Liver (tissue), 9 donors: Measurements from ENCODE around the gene CS. TPM values are rescaled to one million over a fixed set of nuclear protein-coding genes. Genes with fewer than 3 reads are reported as not detected.

Source experiments
- DNase-seq: peaks from one replicate; pipeline ENCODE4 v3.0.0-alpha.2; 2017; ENCODE audit warnings: low spot score
- H3K27ac ChIP-seq, 2 donors: one replicate each; pipeline ENCODE4 v1.7.0; 2013; ENCODE audit warnings: inconsistent platforms in 2 of 2, low read length in 2 of 2, control low read depth in 1 of 2, low read depth in 1 of 2, mild to moderate bottlenecking in 1 of 2
- H3K27me3 ChIP-seq, 4 donors: one replicate each; pipeline versions ENCODE4 v1.6.1 to v1.7.0; 2013; ENCODE audit warnings: low read length in 3 of 4, inconsistent platforms in 1 of 4, mild to moderate bottlenecking in 1 of 4, moderate library complexity in 1 of 4; ENCODE audit not compliant: control insufficient read depth in 4 of 4, insufficient read depth in 4 of 4
- H3K36me3 ChIP-seq, 4 donors: one replicate each; pipeline versions ENCODE4 v1.6.1 to v1.7.0; 2013; ENCODE audit warnings: low read length in 3 of 4, mild to moderate bottlenecking in 3 of 4, low read depth in 1 of 4, moderate library complexity in 1 of 4; ENCODE audit not compliant: control insufficient read depth in 4 of 4, insufficient read depth in 3 of 4
- H3K4me1 ChIP-seq, 4 donors: one replicate each; pipeline versions ENCODE4 v1.6.1 to v1.7.0; 2013; ENCODE audit warnings: low read length in 3 of 4, mild to moderate bottlenecking in 3 of 4, moderate library complexity in 1 of 4; ENCODE audit not compliant: control insufficient read depth in 4 of 4, insufficient read depth in 4 of 4
- H3K4me3 ChIP-seq, 3 donors: one replicate each; pipeline versions ENCODE4 v1.6.1 to v1.7.0; 2013; ENCODE audit warnings: low read length in 3 of 3, control low read depth in 1 of 3, low read depth in 1 of 3, mild to moderate bottlenecking in 1 of 3
- H3K9ac ChIP-seq, 2 donors: one replicate each; pipeline ENCODE4 v1.7.0; 2013; ENCODE audit warnings: low read length in 2 of 2, mild to moderate bottlenecking in 2 of 2, moderate library complexity in 2 of 2, control low read depth in 1 of 2, low read depth in 1 of 2
- H3K9me3 ChIP-seq, 4 donors: one replicate each; pipeline versions ENCODE4 v1.6.1 to v1.7.0; 2013; ENCODE audit warnings: low read length in 3 of 4; ENCODE audit not compliant: control insufficient read depth in 4 of 4
- CTCF ChIP-seq: fragments of 150-350 bp; IDR thresholded peaks from 2 replicates; pipeline ENCODE4 v1.5.1; 2017; ENCODE audit warnings: improper control_type of control experiment, low read depth, low read length; ENCODE audit not compliant: missing input control
- EGR1 ChIP-seq, 2 donors: IDR thresholded peaks; 2 replicates each; pipeline ENCODE4 v1.6.1; 2016 to 2018; ENCODE audit warnings: antibody characterized with exemption in 2 of 2, low read depth in 2 of 2
- FOXA1 ChIP-seq: IDR thresholded peaks from 2 replicates; pipeline ENCODE4 v1.6.1; 2016; ENCODE audit warnings: antibody characterized with exemption
- FOXA2 ChIP-seq: IDR thresholded peaks from 2 replicates; pipeline ENCODE4 v1.6.1; 2016; ENCODE audit warnings: antibody characterized with exemption
- GABPA ChIP-seq, 2 donors: IDR thresholded peaks in 1 of 2; conservative IDR thresholded peaks in 1 of 2; 2 replicates each; pipeline ENCODE4 v1.6.1; 2016; ENCODE audit warnings: antibody characterized with exemption in 2 of 2, mild to moderate bottlenecking in 1 of 2, moderate library complexity in 1 of 2
- HNF4A ChIP-seq, 2 donors: conservative IDR thresholded peaks; 2 replicates each; pipeline ENCODE4 v1.6.1; 2016; ENCODE audit warnings: antibody characterized with exemption in 2 of 2, mild to moderate bottlenecking in 2 of 2
- HNF4G ChIP-seq: IDR thresholded peaks from 2 replicates; pipeline ENCODE4 v1.6.1; 2016; ENCODE audit warnings: antibody characterized with exemption
- JUND ChIP-seq, 2 donors: IDR thresholded peaks; 2 replicates each; pipeline ENCODE4 v1.6.1; 2016; ENCODE audit warnings: antibody characterized with exemption in 2 of 2
- NR2F2 ChIP-seq: IDR thresholded peaks from 2 replicates; pipeline ENCODE4 v1.6.1; 2016; ENCODE audit warnings: antibody characterized with exemption
- RAD21 ChIP-seq, 2 donors: IDR thresholded peaks; 2 replicates each; pipeline ENCODE4 v1.6.1; 2016; ENCODE audit warnings: antibody characterized with exemption in 2 of 2, mild to moderate bottlenecking in 2 of 2
- REST ChIP-seq: IDR thresholded peaks from 2 replicates; pipeline ENCODE4 v1.6.1; 2016; ENCODE audit warnings: antibody characterized with exemption, mild to moderate bottlenecking
- RXRA ChIP-seq, 2 donors: IDR thresholded peaks; 2 replicates each; pipeline ENCODE4 v1.6.1; 2017 to 2018; ENCODE audit warnings: antibody characterized with exemption in 2 of 2, mild to moderate bottlenecking in 1 of 2
- SP1 ChIP-seq: IDR thresholded peaks from 2 replicates; pipeline ENCODE4 v1.6.1; 2018; ENCODE audit warnings: antibody characterized with exemption, mild to moderate bottlenecking
- TAF1 ChIP-seq: conservative IDR thresholded peaks from 2 replicates; pipeline ENCODE4 v1.6.1; 2016; ENCODE audit warnings: antibody characterized with exemption, mild to moderate bottlenecking
- YY1 ChIP-seq: IDR thresholded peaks from 2 replicates; pipeline ENCODE4 v1.6.1; 2016; ENCODE audit warnings: antibody characterized with exemption, mild to moderate bottlenecking
- ZBTB33 ChIP-seq: IDR thresholded peaks from 2 replicates; pipeline ENCODE4 v1.6.1; 2016; ENCODE audit warnings: antibody characterized with exemption
- WGBS: extraction: QIAGEN DNeasy Blood & Tissue Kit; methylation state at CpG from one replicate; pipeline ENCODE4 v1.1.7; 2013; 5-methylcytosine and 5-hydroxymethylcytosine counted together
- polyA plus RNA-seq, 2 donors: library from polyadenylated mRNA; stranded (reverse) in 1 of 2; unstranded in 1 of 2; fragments of 200-250 nt in 1 of 2; fragments of >200 nt in 1 of 2; fragmentation: Nextera tagmentation in 1 of 2; extraction: Ambion mirVana in 1 of 2; gene quantifications; one replicate each; pipeline versions ENCODE4 v1.2.1 to v1.2.3, GENCODE V29; 2013 to 2015
- total RNA-seq, 2 donors: library from RNA; depleted of rRNA; stranded (reverse); fragments of >200 nt; gene quantifications; one replicate each; pipeline ENCODE4 v1.2.3, GENCODE V29; 2014
- TF ChIP-seq, protein P1 (sequence below): IDR thresholded peaks from 2 replicates; pipeline ENCODE4 v1.6.1; 2016; ENCODE audit warnings: antibody characterized with exemption
- donor health status: healthy.
- donor health status: healthy.
- donor health status: healthy.
- donor health status: healthy.
- donor health status: healthy.

The CS gene
- total and polyA plus RNA-seq, 4 donors = 33.8 to 79.9 (median 47.5) TPM

GRCh38 chr12:56257071-56257470 lies 43.1 kb downstream of the CS start:
- no peaks in the 10 kb centered on the region for H3K9me3 ChIP-seq
- peaks cover 8 to 33% (median 24%) of the 10 kb centered on the region in 4 donors for H3K36me3 ChIP-seq
- no peak overlapping the region for H3K9ac ChIP-seq
- H3K27me3 ChIP-seq = no peaks in the 10 kb centered on the region
- H3K4me1 ChIP-seq = peaks cover 1 to 20% (median 15%) of the 10 kb centered on the region in 4 donors
- H3K4me3 ChIP-seq = peak overlapping the region in 1 of 3 donors; percentile 81
- DNase-seq = no peak
- H3K27ac ChIP-seq = no peak overlapping the region
- WGBS = 79% methylated on average over 8 of the region's 8 CpGs
- TF ChIP-seq, protein P1, sequence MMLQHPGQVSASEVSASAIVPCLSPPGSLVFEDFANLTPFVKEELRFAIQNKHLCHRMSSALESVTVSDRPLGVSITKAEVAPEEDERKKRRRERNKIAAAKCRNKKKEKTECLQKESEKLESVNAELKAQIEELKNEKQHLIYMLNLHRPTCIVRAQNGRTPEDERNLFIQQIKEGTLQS = no peak
- TF ChIP-seq HNF4A (conservative IDR thresholded peaks at IDR 0.05) = no peak
- no peak for TF ChIP-seq NR2F2
- TF ChIP-seq JUND (IDR thresholded peaks at IDR 0.05) = no peak
- no peak for TF ChIP-seq CTCF
- TF ChIP-seq SP1 = no peak
- no peak for TF ChIP-seq EGR1 (IDR thresholded peaks at IDR 0.05; ENCODE audit: low read depth in 2 of 2)
- TF ChIP-seq RAD21 (IDR thresholded peaks at IDR 0.05) = no peak
- TF ChIP-seq TAF1 = no peak
- no peak for TF ChIP-seq REST
- no peak for TF ChIP-seq HNF4G
- TF ChIP-seq YY1 = no peak
- TF ChIP-seq FOXA2 = no peak
- TF ChIP-seq GABPA (IDR thresholded peaks at IDR 0.05 in 1 of 2, conservative IDR thresholded peaks at IDR 0.05 in 1 of 2) = no peak
- TF ChIP-seq RXRA (IDR thresholded peaks at IDR 0.05) = no peak
- TF ChIP-seq FOXA1 = no peak
- no peak for TF ChIP-seq ZBTB33
